OCI-LY1 (cell line): ENCODE measurements around the gene GRAMD1A.
"Not testable (repeated sequence)": the region's sequence is repeated elsewhere in the genome, so short reads cannot be mapped to it uniquely, and the experiment has no call there.

Experiments used
- CTCF ChIP-seq: fragments of 200-600 bp; sonication (generic), shearing (Covaris generic); IDR thresholded peaks from 2 replicates; pipeline ENCODE4 v1.5.1; 2017; ENCODE audit warnings: mild to moderate bottlenecking, antibody characterized with exemption, low read length, moderate library complexity, mixed read lengths
- EZH2 ChIP-seq: fragments of 200-600 bp; sonication (generic), shearing (Covaris generic); IDR thresholded peaks from 2 replicates; pipeline ENCODE4 v1.8.0; 2017; ENCODE audit warnings: borderline replicate concordance, mixed run types, mild to moderate bottlenecking, antibody characterized with exemption, low read length, moderate library complexity, mixed read lengths

DNA sequence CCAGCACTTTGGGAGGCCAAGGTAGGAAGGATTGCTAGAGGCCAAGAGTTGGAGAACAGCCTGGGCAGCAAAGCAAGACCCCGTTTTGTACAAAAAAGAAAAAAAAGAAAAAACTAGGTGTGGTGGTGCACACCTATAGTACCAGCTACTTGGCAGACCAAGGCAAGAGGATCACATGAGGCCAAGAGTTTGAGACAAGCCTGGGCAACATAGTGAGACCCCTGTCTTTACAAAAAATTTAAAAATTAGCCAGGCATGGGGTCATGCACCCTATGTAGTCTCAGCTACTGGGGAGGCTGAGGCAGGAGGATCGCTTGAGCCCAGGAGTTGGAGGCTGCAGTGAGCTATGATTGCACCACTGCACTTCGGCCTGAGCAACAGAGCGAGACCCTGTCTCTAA, 14.7 kb downstream of the GRAMD1A start:
- not testable (repeated sequence) for TF ChIP-seq CTCF, EZH2
